HG03575 (cell line): Measurements from ENCODE around the gene MMP1.
A peak's percentile ranks its signal among the peaks of the same experiment; 100 is the strongest.

Experiments used
- ATAC-seq: cut with Tn5 transposase; IDR thresholded peaks from one replicate; pipeline ENCODE4 v1.9.1; 2021; ENCODE audit not compliant: unreplicated experiment, insufficient number of reproducible peaks, low FRiP score; ENCODE audit errors: extremely low read depth

The MMP1 gene

DNA sequence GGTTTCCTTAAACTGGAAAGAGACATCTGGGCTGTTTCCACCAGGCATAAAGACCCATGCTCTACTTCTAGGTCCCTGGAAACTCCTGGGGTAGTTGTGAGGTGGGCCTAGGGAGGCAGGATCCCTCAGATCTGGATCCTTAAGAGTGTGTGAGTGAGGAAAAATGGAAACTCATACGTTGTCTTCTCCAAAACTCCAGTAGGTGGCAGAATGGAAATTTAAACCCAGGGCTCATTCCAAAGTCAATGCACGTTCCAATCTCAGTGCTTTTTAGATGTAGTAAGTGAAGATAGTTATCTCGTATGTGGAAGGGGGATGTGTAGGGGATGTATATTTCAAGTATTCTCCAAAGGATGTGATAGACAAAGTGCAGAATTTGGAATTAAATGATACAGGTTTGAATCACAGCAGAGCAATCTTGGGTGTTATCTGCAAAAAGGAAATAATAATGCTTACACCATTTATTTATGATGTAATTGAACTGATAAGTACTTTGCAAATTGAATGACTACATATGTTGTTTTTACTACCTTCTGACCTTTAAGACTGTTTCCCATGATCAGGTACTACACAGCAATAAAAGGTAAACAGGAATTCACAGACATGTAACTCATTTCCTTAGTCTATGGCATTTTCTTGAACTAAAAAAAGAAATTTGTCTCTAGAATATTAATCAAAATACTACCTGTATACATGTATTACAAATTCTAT is 13.1 kb upstream of the MMP1 start:
- ATAC-seq: no peak

DNA sequence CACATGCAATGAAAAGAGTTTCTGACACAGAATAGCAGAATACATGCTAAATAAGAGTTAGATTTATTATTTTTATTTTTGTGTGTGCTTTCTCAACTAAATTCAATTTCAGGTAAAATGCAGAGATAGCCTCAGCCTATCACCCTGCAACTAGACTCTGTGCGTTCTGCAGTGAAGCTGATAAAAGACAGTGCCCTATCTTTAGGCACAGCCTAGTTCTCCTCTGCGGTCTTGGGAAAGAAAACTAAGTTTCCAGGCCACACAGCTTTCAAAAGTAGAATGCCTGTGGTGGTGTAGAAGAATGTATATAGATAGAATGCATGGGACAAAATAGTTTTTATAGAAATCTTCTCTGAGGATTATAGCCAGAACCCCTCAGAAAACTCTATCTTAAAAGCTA is 12.0 kb upstream of the MMP1 start:
- no peak for ATAC-seq

DNA sequence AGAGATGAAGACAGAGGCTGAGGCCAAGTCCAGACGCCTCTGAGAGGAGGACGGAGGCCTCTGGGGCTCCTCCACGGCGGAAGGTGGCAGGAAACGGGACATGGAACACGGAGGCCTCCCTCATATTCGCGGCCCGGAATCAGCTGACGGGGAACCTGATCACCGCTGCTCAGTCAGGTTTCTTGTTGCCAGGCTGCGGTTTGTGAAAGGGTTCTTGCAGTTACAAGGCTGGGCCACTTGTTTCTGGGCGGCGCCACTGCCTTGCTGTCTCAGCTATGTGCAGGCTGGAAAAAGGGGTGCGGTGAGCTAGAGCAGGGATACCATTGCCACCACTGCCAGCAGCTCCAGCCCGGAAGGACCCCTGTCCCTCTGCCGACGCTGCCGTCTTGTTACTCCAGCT is 10.0 kb upstream of the MMP1 start:
- ATAC-seq: no peak

DNA sequence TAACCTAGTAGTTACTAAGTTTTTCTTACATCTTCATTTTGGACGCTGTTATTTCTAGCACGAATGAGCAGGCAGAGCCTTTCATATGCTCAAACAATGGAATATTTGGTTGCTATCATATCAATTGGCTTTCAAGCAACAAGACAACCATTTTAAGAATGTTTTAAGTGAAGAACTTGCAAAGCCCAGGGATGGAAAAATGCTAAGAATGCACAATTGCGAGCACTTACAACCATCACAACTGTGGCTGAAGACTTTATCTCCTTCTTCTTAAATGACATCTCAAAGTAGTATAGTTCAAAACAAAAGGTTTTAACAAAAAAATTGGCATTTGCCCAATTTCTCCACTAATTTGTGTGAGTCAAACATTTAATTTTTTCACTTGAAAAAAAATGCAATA is 8.3 kb upstream of the MMP1 start:
- no peak for ATAC-seq

DNA sequence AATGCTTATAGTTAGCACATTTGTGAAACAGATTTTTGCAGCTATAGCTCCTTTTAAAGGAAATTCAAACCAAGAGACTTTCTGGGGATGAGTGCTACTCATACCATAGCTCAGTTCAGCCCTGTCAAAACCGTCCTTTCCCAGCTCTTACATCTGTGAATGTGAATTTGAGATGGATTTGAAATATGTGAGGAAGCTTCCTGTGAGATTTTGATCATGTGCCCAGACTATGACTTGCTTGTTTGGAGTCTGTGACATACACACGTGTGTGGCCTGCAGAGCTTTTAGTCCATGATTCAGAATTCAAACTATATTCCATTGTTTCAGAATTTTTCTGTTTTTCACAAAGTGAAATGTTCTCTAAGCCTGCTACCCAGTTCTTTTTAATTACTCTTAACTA is 4.4 kb upstream of the MMP1 start:
- ATAC-seq: no peak

DNA sequence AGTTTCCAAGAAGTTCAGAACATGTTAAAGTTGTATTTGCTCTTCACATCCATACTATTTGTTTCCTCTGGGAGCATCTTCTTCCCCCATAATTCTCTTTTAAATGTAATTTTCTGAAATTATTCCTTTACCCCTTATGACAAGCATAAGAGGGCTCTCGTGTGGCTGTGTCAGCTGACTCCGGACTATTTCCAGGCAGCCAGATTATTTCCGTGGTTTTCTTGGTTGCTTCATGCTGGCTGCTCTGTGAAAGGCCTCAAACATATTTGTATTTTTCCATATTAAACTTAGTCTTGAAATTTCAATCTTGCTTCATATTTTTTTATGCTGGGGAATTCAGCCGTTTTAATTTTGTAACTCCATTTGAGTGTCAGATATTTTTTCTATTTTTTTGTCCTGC is 2.8 kb upstream of the MMP1 start:
- no peak for ATAC-seq

DNA sequence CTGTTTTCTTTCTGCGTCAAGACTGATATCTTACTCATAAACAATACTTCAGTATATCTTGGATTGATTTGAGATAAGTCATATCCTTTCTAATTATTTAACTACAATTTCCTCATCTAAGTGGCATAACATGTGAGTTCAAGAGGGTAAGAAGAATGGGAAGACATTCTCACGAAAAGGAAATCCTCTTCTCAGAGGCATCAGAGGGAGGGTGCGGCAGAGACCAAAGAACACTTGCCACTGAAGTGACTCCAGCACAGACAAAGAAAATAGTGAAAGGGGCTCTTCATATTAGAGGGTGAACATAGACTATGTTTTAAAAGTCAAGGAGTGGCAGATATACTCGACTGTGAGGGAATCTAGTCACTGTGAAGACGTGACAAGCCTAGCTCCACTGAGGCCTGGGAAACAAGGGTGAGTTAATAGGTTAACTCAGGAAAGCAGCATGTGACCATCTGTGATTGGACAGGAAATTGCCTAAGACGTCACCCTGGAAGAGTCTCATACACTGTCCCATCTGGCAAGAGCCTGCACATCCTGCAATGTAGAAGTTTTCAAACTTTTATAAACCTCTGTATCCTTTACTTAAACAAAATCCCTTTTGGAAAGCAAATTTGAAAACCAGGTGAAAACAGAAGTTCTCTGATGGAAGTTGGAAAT is 1.9 kb upstream of the MMP1 start:
- ATAC-seq: no peak

DNA sequence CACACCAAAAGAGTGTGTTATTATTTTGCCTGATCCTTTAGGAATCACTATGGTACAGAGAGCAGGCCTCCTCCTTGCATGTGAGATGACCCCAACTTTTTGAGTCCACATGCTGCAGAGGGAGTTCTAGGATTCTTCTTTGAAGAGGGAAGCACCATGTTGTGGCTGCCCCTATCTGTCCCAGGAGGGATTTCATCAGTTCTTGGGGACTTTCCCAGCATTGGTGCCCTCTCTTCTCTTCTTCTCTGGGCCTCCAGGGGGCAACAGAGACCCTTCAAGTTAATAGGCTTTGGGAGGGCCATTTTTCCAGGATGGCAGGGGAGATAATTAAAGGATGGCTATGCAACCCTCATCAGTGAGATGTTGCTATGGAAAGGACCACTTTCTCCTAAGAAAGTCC is 3.6 kb downstream of the MMP1 start:
- ATAC-seq: peak; percentile 82

DNA sequence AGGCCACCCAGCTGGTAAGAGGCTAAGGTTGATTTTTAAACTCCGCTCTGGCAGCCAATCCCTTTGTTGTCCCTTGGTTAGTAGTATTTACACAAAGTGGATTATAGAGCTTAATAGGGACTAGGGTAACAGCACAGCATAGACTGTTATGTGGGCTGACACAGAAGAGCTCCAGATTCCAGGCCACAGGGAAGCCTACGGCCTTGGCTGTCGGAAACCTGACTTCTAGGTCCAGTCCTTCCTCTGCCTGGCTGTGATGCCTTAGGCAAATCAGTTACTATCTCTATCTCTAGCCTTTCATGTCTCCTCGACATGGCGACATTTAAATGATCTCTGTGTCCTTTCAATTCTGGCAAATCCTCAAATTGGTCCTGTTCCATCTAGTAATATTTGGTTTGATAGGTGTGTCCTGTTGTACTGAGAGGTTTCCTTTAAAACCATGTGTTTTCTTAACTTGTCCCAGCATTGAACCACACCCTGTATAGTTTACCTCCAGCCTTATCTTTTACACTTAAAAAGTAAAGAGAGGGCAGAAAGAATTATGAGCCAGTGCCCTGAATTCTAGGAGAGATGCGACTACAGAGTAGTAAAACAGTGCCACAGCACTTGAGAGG is 4.2 kb downstream of the MMP1 start:
- no peak for ATAC-seq

DNA sequence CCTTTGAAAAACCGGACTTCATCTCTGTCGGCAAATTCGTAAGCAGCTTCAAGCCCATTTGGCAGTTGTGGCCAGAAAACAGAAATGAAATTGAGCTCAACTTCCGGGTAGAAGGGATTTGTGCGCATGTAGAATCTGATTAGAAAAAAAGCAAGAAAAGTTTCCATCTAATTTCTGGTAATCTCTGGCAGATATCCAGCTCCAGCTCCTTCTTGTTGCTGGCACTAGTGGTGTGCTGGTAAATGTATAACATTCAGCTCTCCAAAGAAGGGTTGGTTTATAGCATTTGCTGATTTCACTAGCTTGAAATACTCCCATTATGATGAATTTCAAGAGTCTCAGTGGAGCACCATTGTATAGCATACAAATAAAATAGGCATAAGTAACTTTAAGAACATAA is 5.4 kb downstream of the MMP1 start:
- no peak for ATAC-seq

DNA sequence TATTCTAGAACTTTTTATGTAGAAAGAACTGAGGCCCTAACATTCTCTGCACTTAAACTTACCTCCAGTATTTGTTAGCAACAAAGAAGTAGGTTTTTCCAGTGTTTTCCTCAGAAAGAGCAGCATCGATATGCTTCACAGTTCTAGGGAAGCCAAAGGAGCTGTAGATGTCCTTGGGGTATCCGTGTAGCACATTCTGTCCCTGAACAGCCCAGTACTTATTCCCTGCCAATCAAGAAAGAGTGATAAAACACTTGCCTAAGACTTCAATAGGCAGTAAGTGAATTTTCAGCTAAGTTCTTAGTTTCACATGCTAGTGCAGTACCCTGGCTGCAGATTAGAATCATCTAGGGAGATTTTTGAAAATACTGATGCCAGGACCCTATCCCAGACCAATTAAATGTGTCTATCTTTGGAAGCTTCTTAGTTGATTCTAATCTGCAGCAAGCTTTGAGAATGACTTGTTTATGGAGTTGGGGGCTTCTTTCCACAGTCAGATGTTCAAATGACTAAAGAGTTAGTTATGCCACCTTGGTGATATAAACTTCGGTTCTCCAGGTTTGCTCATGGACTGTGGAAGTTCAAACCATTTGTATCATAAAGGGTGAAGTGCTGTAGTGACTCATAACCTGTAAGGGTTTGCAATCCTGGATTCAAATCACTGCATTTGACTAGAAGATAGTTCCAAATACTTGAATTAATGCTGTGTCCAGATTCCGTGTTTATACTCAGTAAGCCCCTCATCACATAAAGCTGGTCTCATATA is 6.5 kb downstream of the MMP1 start:
- ATAC-seq: no peak

DNA sequence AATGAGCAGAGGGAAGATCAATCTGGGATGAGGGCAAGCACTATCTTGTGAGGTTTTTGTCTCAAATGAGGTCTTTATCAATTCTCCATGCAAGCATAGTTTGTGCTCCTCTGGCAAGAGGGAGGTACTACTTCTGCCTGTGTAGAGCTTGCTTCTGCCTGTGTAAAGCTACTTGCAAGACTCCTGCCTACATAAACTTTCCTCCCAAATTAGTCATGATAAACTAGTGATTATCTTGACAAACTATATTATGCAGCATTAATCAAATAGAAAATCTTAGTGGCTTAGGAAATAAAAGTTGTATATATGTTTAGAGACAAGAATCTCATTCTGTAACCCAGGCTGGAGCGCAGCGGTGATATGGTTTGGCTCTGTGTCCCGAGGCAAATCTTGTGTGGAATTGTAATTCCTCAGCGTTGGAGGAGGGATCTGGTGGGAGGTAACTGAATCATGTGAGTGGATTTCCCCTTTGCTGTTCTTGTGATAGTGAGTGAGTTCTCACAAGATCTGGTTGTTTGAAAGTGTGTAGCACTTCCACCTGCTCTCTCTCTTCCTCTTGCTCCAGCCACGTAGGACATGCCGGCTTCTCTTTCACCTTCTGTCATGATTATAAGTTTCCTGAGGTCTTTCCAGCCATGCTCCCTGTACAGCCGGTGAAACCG is 9.5 kb downstream of the MMP1 start:
- ATAC-seq: no peak

DNA sequence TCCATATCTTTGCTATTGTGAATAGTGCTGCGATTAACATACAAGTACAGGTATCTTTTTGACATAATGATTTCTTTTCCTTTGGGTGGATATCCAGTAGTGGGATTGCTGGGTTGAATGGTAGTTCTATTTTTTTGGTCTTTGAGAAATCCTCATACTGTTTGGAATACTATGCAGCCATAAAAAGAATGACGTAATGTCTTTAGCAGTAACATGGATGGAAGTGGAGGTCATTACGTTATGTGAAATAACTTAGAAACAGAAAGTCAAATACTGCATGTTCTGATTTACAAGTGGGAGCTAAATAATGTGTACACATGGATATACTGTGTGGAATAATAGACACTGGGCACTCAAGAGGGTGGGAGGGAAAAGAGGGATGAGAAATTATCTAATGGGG is 13.6 kb downstream of the MMP1 start:
- no peak for ATAC-seq

DNA sequence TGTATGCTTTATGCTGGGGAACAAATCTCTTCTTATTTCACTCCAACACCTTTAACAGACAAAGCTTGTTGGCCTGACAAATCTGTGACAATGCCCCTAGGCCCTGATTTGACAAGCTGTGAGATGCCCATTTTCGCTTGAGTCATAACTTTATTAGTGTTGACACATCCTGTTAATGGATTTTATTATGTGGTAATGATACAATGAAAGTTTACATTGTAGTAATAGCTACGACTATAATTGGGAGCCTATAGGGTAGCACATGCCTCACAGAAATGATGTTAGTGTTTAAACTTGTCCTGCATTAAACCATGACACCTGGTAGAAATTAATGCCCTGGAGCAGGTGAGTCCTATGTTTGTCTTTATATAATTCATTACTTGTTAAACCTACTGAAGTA is 14.2 kb downstream of the MMP1 start:
- ATAC-seq: no peak

DNA sequence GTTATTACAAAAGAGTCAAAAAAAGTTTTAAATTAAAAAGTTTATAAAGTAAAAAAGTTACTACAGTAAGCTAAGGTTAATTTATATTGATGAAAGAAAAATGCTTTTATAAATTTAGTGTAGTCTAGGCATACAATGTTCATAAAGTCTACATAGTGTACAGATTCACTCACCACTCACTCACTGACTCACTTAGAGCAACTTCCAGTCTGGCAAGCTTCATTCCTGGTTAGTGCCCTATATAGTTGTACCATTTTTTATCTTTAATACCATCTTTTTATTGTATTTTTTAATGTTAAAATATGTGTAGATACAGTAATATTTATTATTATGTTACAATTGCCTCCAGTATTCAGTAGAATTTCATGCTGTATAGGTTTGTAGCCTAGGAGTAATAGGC is 14.9 kb downstream of the MMP1 start:
- no peak for ATAC-seq

DNA sequence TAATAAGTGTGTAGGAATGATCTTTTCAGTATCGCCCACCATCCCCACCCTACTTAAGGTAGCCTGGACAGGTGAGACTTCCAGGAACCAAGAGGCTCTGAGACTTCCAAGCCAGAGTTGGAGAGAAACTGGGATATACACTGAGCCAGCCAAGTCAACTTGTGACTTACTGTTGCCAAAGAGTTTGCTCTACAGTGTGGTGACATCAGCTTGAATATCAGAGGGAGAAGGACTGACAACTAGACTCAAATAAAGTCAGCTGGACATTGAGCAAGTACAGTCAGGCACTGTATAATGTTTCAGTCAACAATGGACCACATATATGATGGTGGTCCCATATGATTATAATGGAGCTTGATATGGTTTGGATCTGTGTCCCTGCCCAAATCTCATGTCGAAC is 16.3 kb downstream of the MMP1 start:
- ATAC-seq: no peak

DNA sequence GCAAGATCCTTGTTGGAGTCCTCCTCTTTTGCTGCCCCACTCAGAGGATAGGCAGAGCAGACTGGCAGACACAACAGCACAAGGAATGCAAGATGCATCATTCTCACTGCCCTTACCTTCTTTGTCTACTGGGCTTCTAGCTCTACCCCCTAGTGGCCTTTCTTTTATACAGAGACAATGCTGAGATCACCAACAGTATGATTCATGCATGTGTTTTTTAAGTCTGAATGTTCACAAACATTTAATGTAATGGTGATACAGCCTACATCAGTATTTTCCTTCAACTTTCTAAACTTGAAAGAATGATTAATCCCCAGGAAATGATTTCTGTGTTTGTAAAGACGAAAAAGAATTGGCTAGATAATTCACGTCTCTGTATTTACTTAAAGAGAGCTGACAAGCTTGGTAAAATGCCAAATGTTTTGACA is 17.5 kb downstream of the MMP1 start, which contains the start of gene MMP10:
MMP10 (minus strand) TSS at position 138 of the 428 bp plus-strand sequence; CDS start at position 101, 37 bp downstream.
- no peak for ATAC-seq

DNA sequence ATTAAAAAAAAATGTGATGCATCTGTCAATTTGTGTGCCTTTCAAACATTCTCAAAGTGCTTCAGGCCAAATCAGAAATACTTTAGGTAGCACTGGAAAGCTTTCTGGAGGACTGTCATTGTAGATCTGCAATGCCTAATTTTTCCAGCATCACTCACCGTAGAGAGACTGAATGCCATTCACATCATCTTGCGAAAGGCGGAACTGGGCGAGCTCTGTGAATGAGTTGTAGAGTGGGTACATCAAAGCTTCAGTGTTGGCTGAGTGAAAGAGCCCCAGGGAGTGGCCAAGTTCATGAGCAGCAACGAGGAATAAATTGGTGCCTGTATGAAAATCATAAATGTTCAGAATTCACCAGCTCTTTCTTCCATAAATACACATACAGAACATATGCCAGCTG is 21.5 kb downstream of the MMP1 start:
- ATAC-seq: no peak

DNA sequence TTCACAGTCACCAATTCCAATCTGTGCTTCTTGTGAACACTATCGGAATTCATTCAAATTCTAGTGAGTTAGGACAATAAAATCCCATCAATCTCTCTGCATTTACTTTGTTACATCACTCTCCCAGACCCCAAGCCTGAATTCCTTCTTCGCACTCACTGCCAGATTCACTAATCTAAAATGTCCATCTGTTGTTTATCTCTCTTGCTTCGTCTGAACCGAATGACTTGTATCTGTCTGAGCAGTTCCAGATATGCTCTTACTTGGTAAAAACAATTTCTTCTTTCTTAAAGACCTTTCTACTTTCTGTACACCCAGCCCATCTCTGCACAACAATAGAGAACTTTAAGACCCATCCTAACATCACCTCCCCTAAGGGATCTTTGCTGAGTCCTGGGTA is 24.6 kb downstream of the MMP1 start:
- no peak for ATAC-seq
